ENCODE results near the gene PRKCH. TPM values are rescaled to one million over a fixed set of nuclear protein-coding genes. Genes with fewer than 3 reads are reported as not detected.

The PRKCH gene
- total RNA-seq, 1 donor from 2014 or later = 9.0 TPM

- H3K27ac Mint-ChIP-seq = no peak overlapping the region
- DNase-seq (ENCODE audit: low spot score in 2 of 2, unreplicated experiment in 2 of 2) = peak in 1 of 2 experiments; percentile 40
- H3K4me1 Mint-ChIP-seq = peaks cover 7% of the 10 kb centered on the region
- TF ChIP-seq CTCF (IDR thresholded peaks at IDR 0.05; ENCODE audit: unreplicated experiment) = no peak
- H3K27me3 Mint-ChIP-seq (ENCODE audit: low read depth) = peaks cover 32% of the 10 kb centered on the region
- H3K36me3 Mint-ChIP-seq = peaks cover 2% of the 10 kb centered on the region
- peaks cover 4% of the 10 kb centered on the region for H3K9me3 Mint-ChIP-seq
- peak overlapping the region; percentile 77 for H3K4me3 Mint-ChIP-seq
These were observed 484 bp upstream of the PRKCH start for GRCh38 chr14:61320806-61321384.

- H3K27ac Mint-ChIP-seq = peak overlapping the region; percentile 49
- peak in 1 of 2 experiments; percentile 47 for DNase-seq (ENCODE audit: low spot score in 2 of 2, unreplicated experiment in 2 of 2)
These were observed 826 bp downstream of the PRKCH start for GRCh38 chr14:61322011-61322798.

GRCh38 chr14:61322799-61323290, 1.5 kb downstream of the PRKCH start:
- TF ChIP-seq CTCF (IDR thresholded peaks at IDR 0.05; ENCODE audit: unreplicated experiment) = no peak
- Mint-ChIP-seq H3K9me3 (peaks cover 7% of the 10 kb centered on the region), H3K36me3 (peaks cover 2% of the 10 kb centered on the region), H3K4me1 (peaks cover 13% of the 10 kb centered on the region), H3K4me3 (peak overlapping the region; percentile 79), H3K27ac (peak overlapping the region; percentile 49), H3K27me3 (ENCODE audit: low read depth) (peaks cover 32% of the 10 kb centered on the region)
- DNase-seq (ENCODE audit: low spot score in 2 of 2, unreplicated experiment in 2 of 2) = no peak

More at GRCh38 chr14:61322011-61322798, 826 bp downstream of the PRKCH start:
- TF ChIP-seq CTCF (IDR thresholded peaks at IDR 0.05; ENCODE audit: unreplicated experiment) = no peak
- peaks cover 2% of the 10 kb centered on the region for H3K36me3 Mint-ChIP-seq
- H3K9me3 Mint-ChIP-seq = peaks cover 7% of the 10 kb centered on the region
- peaks cover 12% of the 10 kb centered on the region for H3K4me1 Mint-ChIP-seq
- peaks cover 32% of the 10 kb centered on the region for H3K27me3 Mint-ChIP-seq (ENCODE audit: low read depth)
- peak overlapping the region; percentile 79 for H3K4me3 Mint-ChIP-seq

DNA sequence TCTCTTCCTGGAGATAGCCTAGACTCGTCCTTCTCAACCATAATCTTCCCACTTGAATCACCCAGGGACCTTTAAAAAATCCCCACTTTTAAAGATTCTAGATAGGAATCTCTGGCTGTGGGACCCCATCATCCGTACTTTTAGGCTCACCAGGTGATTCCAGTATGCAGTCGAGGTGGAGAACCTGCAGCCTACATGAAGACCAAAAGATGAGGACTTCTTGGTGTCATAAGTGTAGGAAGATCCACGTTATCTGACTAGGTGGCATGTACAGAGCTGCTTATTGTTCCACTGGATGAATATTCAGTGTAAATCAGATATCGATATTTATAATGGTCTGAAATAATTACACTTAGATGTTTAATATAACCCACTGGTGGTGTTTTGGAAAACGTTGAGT, 2.6 kb downstream of the PRKCH start:
- peaks cover 2% of the 10 kb centered on the region for H3K36me3 Mint-ChIP-seq
- H3K4me3 Mint-ChIP-seq = no peak overlapping the region
- H3K27ac Mint-ChIP-seq = no peak overlapping the region
- no peak for DNase-seq (ENCODE audit: low spot score in 2 of 2, unreplicated experiment in 2 of 2)
- peaks cover 36% of the 10 kb centered on the region for H3K27me3 Mint-ChIP-seq (ENCODE audit: low read depth)
- H3K9me3 Mint-ChIP-seq = peaks cover 7% of the 10 kb centered on the region
- H3K4me1 Mint-ChIP-seq = peaks cover 13% of the 10 kb centered on the region
- TF ChIP-seq CTCF (IDR thresholded peaks at IDR 0.05; ENCODE audit: unreplicated experiment) = no peak

DNA sequence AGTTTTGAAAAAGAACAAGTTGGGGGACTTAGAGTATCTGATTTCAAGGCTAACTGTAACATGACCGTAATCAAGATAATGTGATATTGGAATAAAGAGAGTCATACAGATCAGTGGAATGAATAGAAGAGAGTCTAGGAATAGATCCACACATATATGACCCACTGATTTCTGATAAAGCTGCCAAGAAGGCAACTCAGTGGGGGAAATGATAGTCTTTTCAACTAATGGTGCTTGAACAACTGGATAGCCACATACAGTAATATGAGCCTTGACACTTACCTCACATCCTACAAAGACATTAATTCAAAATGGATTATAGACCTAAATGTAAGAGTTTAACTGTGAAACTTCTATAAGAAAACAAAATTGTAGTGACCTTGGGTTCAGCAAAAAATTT, 3.8 kb downstream of the PRKCH start:
- no peak for TF ChIP-seq CTCF (IDR thresholded peaks at IDR 0.05; ENCODE audit: unreplicated experiment)
- peaks cover 2% of the 10 kb centered on the region for H3K36me3 Mint-ChIP-seq
- no peak overlapping the region for H3K27ac Mint-ChIP-seq
- peaks cover 13% of the 10 kb centered on the region for H3K4me1 Mint-ChIP-seq
- H3K9me3 Mint-ChIP-seq = peaks cover 7% of the 10 kb centered on the region
- H3K4me3 Mint-ChIP-seq = no peak overlapping the region
- H3K27me3 Mint-ChIP-seq (ENCODE audit: low read depth) = peaks cover 45% of the 10 kb centered on the region
- DNase-seq (ENCODE audit: low spot score in 2 of 2, unreplicated experiment in 2 of 2) = no peak
